Calu3 (cell line): ENCODE data around the gene RCBTB2. TPM values are rescaled to one million over a fixed set of nuclear protein-coding genes. Genes with fewer than 3 reads are reported as not detected.

ENCODE experiments used
- BruUV-seq: library from RNA; stranded (reverse); fragments of 400-500 nt; replicated peaks from 2 replicates; lab custom pipeline; 2021; lab: Mats Ljungman, UMichigan
- CTCF ChIA-PET: fragments of 300-600 bp; sonication (Branson Sonifier 250); formaldehyde crosslinking; loops from one replicate; lab custom pipeline; 2022; ENCODE audit warnings: antibody characterized with exemption; lab: Charles Lee
- DNase-seq: peaks from one replicate; pipeline ENCODE4 v3.0.0; 2022
- H3K27ac Mint-ChIP-seq: one replicate; pipeline ENCODE4 v1.8.0; 2022; ENCODE audit warnings: mixed read lengths; ENCODE audit not compliant: unreplicated experiment
- H3K27me3 Mint-ChIP-seq: one replicate; pipeline ENCODE4 v1.8.0; 2022; ENCODE audit warnings: mixed read lengths; ENCODE audit not compliant: unreplicated experiment
- H3K36me3 Mint-ChIP-seq: one replicate; pipeline ENCODE4 v1.8.0; 2022; ENCODE audit warnings: mild to moderate bottlenecking, moderate library complexity, mixed read lengths; ENCODE audit not compliant: insufficient read depth, unreplicated experiment
- H3K4me1 Mint-ChIP-seq: one replicate; pipeline ENCODE4 v1.8.0; 2022; ENCODE audit warnings: mild to moderate bottlenecking, low read depth, mixed read lengths; ENCODE audit not compliant: unreplicated experiment
- H3K4me3 Mint-ChIP-seq: one replicate; pipeline ENCODE4 v1.8.0; 2022; ENCODE audit warnings: mild to moderate bottlenecking, low read depth, moderate library complexity, mixed read lengths; ENCODE audit not compliant: unreplicated experiment
- H3K9me3 Mint-ChIP-seq: one replicate; pipeline ENCODE4 v1.8.0; 2022; ENCODE audit warnings: low read depth, mixed read lengths; ENCODE audit not compliant: unreplicated experiment
- CTCF ChIP-seq: fragments of 200-600 bp; IDR thresholded peaks from one replicate; pipeline ENCODE4 v1.8.0; 2022; ENCODE audit warnings: antibody characterized with exemption; ENCODE audit not compliant: unreplicated experiment
- intact Hi-C: fragments of 100-400 bp; cut with micrococcal nuclease; formaldehyde crosslinking; loops from one replicate; pipeline ENCODE4 v1.10.0; 2022; ENCODE audit not compliant: unreplicated experiment
- total RNA-seq: library from RNA; stranded (reverse); gene quantifications from 2 replicates; pipeline ENCODE4 v1.2.3, GENCODE V29; 2022

The RCBTB2 gene
- total RNA-seq, 1 experiment from 2014 or later, result 3.7 TPM

GRCh38 chr13:48571126-48571913, 38.4 kb upstream of the RCBTB2 start:
- CTCF ChIA-PET, result interaction anchor here (0.6 to 2.4 kb wide), 2 partner anchors 8 to 417 kb away, joined by 3 to 7 read pairs; no protein-coding TSS in a partner anchor
- H3K27me3 Mint-ChIP-seq, result no peaks in the 10 kb centered on the region
- H3K4me3 Mint-ChIP-seq, result no peak overlapping the region

GRCh38 chr13:48570216-48570828, 37.4 kb upstream of the RCBTB2 start:
- CTCF ChIA-PET, result interaction anchor here (0.5 to 2.4 kb wide), 4 partner anchors 9 to 416 kb away, joined by 3 to 7 read pairs (median 4); no protein-coding TSS in a partner anchor
- intact Hi-C loops, result no loop called here
- Mint-ChIP-seq H3K36me3 (no peaks in the 10 kb centered on the region), H3K9me3 (no peaks in the 10 kb centered on the region), H3K27me3 (no peaks in the 10 kb centered on the region), H3K4me1 (no peaks in the 10 kb centered on the region), H3K4me3 (no peak overlapping the region), H3K27ac (no peak overlapping the region)
- DNase-seq, result no peak
- BruUV-seq, result no TSS peak
- no peak for TF ChIP-seq CTCF

More at GRCh38 chr13:48571126-48571913, 38.4 kb upstream of the RCBTB2 start:
- TF ChIP-seq CTCF, result no peak
- H3K4me1 Mint-ChIP-seq, result no peaks in the 10 kb centered on the region
- BruUV-seq, result no TSS peak
- DNase-seq, result no peak
- no peaks in the 10 kb centered on the region for H3K36me3 Mint-ChIP-seq
- intact Hi-C loops, result no loop called here
- H3K27ac Mint-ChIP-seq, result no peak overlapping the region
- peaks cover 2% of the 10 kb centered on the region for H3K9me3 Mint-ChIP-seq

GRCh38 chr13:48569104-48569666, 36.3 kb upstream of the RCBTB2 start:
- Mint-ChIP-seq H3K27ac (no peak overlapping the region), H3K27me3 (no peaks in the 10 kb centered on the region), H3K9me3 (no peaks in the 10 kb centered on the region), H3K4me3 (no peak overlapping the region), H3K4me1 (no peaks in the 10 kb centered on the region), H3K36me3 (no peaks in the 10 kb centered on the region)
- BruUV-seq, result no TSS peak
- intact Hi-C loops, result no loop called here
- CTCF ChIA-PET, result interaction anchor here (0.9 to 2.4 kb wide), 2 partner anchors 10 to 236 kb away, joined by 3 to 7 read pairs; no protein-coding TSS in a partner anchor
- no peak for TF ChIP-seq CTCF
- no peak for DNase-seq

GRCh38 chr13:48568370-48569103, 35.7 kb upstream of the RCBTB2 start:
- Mint-ChIP-seq H3K27me3 (no peaks in the 10 kb centered on the region), H3K36me3 (no peaks in the 10 kb centered on the region), H3K9me3 (no peaks in the 10 kb centered on the region), H3K27ac (no peak overlapping the region), H3K4me1 (no peaks in the 10 kb centered on the region), H3K4me3 (no peak overlapping the region)
- CTCF ChIA-PET, result interaction anchor here (0.9 kb wide), 1 partner anchor 235 kb away, joined by 3 read pairs; no protein-coding TSS in a partner anchor
- intact Hi-C loops, result no loop called here
- TF ChIP-seq CTCF, result no peak
- no peak for DNase-seq
- no TSS peak for BruUV-seq
